Stimulated activated CD4-positive, alpha-beta T cell treated with anti-CD3 and anti-CD28 coated beads, Interleukin-4, amount 100 ng/mL, for 24 hours (primary cell): ENCODE data around the gene DUSP21.
"Not testable (repeated sequence)": the region's sequence is repeated elsewhere in the genome, so short reads cannot be mapped to it uniquely, and the experiment has no call there.

Experiments used
- DNase-seq: peaks from one replicate; pipeline ENCODE4 v3.0.0-alpha.2; 2020

DUSP21 gene

DNA sequence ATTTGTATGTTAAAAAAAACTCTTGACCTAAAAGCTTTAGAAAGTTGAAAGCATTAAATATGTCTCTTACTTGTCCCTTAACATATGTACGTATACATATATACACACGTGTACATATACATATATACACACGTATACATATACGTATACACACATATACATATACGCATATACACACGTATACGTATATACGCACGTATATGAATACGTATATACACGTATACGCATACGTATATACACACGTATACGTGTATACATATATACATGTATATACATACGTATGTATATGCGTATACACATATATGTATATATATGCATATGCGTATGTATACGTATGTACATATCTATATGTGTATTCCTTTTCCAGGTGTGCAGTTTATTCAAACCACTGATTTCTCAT lies 32.9 kb downstream of the DUSP21 start:
- DNase-seq: no peak

DNA sequence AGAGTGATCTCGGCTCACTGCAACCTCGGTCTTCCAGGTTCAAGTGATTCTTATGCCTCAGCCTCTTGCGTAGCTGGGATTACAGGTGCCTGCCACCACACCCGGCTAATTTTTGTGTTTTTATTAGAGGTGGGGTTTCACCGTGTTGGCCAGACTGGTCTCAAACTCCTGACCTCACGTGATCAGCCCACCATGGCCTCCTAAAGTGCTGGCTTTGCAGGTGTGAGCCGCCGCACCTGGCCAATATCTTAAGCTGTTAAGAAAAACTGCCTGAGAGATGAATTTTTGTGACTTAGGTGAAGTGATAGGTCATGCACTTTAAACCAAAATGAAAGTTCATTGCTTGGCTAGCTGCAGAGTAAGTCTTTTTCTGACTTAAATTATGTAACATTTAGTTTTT lies 35.0 kb downstream of the DUSP21 start:
- DNase-seq: no peak

DNA sequence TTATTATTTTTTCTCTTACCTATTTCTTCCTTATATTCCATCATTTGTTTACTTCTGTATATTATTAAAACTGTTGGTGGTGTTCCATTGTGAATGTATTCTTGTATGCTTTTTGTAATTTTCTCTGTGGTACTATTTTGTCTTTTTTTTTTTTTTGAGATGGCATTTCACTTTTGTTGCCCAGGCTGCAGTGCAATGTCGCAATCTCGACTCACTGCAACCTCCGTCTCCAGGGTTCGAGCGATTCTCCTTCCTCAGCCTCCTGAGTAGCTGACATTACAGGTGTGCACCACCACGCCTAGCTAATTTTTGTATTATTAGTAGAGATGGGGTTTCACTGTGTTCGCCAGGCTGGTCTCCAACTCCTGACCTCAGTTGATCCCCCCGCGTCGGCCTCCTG lies 37.7 kb downstream of the DUSP21 start:
- no peak for DNase-seq

DNA sequence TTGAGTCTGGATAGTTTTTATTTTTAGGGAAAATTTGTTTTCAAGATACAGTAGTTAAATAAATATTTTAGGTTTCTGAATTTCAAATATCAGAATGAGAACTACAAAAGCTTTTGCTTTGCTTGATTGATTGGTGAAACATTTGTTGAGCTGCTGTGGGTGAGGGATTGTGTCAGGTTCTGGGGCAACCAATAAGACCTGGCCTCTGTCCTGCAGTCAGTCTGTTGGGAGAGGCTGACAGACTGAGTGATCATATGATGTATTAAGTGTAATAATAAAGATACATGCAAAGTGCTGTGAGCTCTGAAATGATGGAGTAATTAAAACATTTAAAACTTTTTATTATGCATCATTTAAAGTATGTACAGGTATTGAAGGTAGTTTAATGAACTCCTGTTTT lies 38.8 kb downstream of the DUSP21 start:
- no peak for DNase-seq

DNA sequence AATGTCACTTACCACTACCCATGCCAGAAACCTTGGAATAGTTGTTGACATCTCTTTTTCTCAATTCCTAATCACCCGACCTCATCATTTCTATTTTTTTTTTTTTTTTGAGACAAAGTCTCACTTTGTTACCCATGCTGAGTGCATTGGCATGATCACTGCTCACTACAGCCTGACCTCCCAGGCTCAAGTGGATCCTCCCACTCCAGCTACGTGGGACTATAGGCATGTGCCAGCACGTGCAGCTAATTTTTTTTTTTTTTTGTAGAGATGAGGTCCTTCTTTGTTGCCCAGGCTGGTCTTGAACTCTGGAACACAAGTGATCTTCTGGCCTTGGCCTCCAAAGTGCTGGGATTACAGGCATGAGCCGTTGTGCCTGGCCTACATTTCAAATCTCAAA lies 41.1 kb downstream of the DUSP21 start:
- DNase-seq: no peak

DNA sequence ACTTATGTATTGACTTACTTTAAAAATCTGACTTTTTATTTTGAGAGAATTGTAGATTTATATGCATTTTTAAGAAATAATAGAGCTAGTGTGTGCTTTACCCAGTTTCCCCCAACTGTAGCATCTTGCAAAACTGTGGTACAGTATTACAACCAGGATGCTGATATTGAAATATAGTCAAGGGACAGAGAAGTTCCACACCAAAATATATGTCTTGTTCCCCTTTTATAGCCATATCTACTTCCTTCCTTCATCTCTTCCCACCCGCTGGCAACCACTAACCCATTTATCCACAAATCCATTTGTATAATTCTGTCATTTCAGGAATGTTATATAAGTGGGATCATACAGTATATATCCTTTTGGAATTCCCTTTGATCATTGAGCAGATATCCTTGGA lies 46.0 kb downstream of the DUSP21 start:
- no peak for DNase-seq

DNA sequence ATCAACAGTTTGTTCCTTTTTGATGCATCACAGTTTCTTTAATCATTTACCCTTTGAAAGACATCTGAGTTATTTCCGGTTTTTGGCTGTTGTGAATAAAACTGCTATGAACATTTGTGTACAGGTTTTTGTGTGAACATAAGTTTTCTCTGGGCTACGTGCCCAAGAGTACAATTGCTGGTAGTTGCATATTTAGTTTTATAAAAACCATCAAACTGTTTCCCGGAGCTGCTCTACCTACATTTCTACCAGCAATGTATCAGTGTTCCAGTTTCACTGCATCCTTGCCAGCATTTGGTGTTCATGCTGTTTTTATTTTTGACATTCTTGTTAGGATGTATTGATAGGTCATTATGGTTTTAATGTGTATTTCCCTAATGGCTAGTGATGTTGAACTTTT lies 46.4 kb downstream of the DUSP21 start:
- no peak for DNase-seq

DNA sequence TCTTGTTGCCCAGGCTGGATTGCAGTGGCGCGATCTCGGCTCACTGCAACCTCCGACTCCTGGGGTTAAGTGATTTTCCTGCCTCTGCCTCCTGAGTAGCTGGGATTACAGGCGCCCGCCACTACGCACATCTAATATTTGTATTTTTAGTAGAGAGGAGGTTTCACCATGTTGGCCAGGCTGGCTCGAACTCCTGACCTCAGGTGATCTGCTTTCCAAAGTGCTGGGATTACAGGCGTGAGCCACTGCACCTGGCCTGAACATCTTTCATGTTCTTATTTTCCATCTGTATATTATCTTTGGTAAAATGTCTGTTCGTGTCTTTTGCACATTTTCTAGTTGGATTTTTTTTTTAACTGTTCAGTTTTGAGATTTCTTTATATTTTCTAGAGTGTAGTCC lies 46.9 kb downstream of the DUSP21 start:
- DNase-seq: not testable (repeated sequence)

DNA sequence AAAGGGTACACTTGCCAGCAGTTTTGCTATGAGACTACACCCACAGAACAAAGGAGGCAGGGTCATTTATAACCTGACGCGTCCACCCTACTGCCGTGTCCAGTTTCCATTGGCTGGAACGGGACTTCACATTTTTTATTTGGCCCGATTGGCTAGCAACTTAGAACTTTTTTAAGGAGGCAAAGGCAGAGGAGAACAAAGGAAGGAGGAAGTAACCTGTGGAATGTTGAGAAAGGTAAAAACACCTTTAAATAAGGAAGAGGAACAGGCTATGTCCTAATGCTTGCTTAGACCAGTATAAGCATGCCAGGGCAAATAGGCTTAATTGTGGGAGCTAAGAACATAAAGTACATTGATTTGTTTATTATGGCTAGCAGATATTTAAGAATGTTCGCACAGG lies 47.8 kb downstream of the DUSP21 start:
- DNase-seq: no peak
